ENCODE measurements around the gene ATXN1.

ATXN1 gene

DNA sequence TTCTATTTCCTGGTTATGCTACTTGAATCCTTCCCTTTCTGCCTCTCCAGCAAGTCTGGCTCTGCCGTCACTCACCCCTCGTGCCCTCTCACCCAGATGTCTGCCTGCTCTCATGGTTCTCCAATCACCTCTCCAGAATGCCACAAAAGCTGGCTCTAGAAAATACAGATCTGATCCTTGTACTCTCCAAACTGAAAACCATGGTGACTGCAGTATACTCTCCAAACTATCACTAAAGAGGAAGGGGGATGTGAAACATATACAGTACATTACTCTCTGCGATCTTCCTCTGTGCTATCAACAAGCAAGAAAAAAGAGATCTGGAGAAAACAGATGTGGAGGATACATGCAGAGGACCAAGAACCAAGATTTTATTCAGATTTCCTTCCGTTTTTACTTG is 91.1 kb downstream of the ATXN1 start:
- no peak for DNase-seq

DNA sequence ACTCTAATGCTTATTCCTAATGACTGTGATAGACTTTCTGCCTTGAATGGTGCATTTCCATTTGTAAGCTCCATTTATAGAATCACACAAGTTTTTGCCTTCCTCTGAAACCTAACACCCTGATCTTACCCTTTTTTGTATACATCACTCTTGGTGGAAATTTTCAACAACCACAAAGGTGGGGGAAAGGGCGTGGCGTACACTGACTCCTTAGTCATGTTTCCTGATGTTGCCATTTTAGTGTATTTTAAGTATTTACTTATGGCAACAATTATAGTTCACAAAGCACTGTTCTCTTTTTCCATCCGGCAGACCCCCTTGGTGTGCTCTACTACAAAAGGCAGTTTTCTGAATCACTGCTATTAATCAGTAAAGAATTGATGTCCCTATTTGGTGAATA is 92.0 kb downstream of the ATXN1 start:
- DNase-seq = no peak

- DNase-seq = no peak
These were observed 93.8 kb downstream of the ATXN1 start for GRCh38 chr6:16667509-16667908.

DNA sequence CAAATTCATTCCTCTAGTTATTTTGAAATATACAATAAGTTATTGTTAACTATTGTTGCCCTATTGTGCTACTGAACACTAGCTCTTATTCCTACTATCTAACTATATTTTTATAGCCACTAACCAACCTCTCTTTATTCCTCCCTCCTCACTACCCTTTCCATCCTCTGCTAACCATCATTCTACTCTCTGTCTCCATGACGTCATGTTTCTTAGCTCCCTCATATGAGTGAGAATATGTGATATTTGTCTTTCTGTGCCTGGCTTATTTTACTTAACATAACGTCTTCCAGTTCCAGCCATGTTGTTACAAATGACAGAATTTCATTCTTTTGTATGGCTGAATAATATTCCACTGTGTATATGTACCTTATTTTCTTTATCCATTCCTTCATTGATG is 95.3 kb downstream of the ATXN1 start:
- no peak for DNase-seq

DNA sequence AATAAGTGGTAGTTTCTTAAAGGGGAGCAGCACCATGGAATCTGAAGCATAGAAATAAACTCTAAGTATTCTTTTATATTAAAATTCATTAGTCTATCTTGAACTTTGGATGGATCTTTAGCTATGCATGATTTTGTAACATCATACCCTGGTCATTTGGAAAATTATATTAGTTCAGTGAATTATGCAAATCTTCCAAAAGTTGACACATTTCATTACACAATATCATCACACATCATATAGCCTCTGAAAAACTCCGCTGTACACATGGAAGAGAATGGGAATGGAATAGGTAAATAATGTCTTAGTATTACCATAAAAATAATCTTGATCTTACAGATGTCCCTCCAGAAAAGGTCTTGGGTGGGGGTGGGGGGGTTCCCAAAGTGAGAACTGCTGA is 96.1 kb downstream of the ATXN1 start:
- no peak for DNase-seq

- no peak for DNase-seq
These were observed 97.4 kb downstream of the ATXN1 start for GRCh38 chr6:16663901-16664300.

- no peak for DNase-seq
These were observed 101.1 kb downstream of the ATXN1 start for GRCh38 chr6:16660157-16660497.

GRCh38 chr6:16659466-16660156 is 101.6 kb downstream of the ATXN1 start:
- DNase-seq = no peak

GRCh38 chr6:16658348-16659034 is 102.8 kb downstream of the ATXN1 start:
- no peak for DNase-seq

- DNase-seq = no peak
These were observed 103.5 kb downstream of the ATXN1 start for GRCh38 chr6:16657768-16658167.

GRCh38 chr6:16656451-16656850 is 104.8 kb downstream of the ATXN1 start:
- no peak for DNase-seq

DNA sequence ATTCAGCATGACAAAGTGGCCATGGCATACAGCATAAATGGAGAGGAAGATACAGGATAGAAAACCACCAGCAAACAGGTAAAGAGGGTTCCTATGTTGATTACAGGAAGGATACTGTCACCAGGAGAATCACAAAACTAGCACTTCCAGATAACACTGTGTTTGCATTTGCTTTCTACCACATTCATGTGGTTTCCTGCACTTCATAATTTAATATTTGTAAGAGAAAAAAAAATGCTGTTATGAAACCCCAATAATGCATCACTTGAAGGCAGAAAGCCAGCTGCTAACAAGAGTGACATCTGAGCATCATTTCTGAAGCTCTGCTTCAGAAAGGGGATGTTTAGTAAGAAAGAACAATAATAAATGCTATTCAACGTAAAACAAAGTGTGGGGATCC is 106.6 kb downstream of the ATXN1 start:
- DNase-seq = no peak

GRCh38 chr6:16653226-16653625 is 108.0 kb downstream of the ATXN1 start:
- no peak for DNase-seq

DNA sequence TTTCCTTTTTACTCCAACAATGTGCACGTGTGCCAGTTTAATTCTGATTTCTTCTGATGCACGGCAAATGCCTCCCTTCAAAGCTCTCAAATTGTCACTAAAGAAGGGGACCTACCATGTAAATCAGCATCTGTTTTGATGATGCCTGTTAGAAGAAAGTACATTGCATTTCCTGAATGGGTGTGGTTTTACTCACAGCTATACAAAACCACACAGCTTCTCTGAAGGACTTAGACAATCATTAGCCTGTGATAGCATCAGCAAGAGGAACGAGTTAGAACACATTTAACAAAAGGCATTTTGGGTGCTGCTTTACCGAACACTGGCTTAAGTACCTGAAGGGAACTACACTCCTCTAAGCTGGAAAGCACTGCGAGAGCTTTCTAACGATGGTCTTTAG is 109.4 kb downstream of the ATXN1 start:
- DNase-seq = no peak

- DNase-seq = no peak
These were observed 111.4 kb downstream of the ATXN1 start for GRCh38 chr6:16649890-16650289.

DNA sequence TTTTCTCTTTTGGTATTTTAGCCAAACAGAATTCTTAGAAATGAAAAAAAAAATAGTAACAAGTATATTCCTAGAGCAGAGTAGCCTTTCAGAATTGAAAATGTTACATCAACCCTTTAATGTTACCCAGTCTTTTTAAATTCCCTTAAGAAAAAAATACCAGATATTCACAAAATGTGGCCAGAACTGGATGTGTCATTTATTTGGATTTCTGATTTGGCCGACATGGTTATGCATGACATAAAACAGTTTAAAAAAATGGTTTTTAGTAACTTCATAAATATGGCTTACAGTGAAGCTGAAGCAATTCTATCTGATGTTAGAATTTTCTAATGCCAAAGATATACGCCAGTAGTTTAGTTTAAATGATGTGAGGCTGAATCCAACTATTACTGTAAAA is 112.0 kb downstream of the ATXN1 start:
- DNase-seq = no peak

GRCh38 chr6:16648003-16648402 is 113.3 kb downstream of the ATXN1 start:
- no peak for DNase-seq

- DNase-seq = no peak
These were observed 113.8 kb downstream of the ATXN1 start for GRCh38 chr6:16647422-16647821.

DNA sequence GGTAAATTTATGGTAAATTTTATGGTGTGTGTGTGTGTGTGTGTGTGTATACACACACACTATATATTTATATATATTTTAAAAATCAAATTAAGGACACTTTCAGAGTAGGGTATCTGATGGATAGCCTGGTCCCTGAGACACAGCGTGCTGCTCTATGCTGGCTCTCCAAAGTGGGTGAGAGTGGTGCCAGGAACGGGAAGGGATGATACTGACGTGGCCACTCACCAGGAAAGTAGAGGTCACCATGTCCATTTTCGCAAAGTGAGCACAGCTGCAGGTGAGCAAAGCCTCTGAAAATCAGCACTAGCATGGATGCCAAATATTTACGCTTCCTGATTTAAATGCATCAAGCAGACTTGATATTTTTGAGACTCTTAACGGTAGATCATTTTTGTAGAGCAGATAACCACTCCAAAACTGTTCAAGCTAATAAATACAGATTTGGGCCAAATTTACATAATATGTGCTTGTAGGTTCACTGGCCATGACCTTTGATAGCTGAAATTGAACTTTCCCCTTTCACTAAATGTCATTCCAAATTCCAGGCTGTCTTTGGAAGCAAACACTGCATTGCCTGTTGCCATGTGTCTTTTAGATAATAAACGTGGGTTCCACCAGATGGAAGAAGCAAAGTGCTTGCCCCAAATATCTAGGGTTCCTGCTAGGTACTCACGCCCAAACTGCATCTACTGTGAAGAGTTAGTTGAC is 116.6 kb downstream of the ATXN1 start:
- no peak for DNase-seq

GRCh38 chr6:16639684-16640480 is 121.4 kb downstream of the ATXN1 start:
- no peak for DNase-seq

DNA sequence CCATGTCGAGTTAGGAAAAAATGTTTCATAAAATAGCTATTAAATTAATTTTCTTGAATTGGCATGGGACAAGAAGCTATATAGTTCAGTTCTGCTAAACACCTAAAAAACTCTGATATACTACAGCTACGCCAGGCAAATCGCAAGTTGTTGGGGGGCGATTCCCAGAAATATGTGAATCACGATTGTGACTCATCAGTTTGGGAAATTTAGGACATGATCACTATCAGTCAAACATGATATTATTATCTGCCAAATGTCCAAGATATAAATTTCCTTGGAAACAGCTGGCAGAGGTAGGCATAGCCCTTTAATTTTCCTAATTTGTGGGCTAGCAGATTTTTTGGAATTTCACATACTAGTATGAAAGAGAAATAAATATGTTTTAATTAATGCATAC is 123.6 kb downstream of the ATXN1 start:
- DNase-seq = no peak

GRCh38 chr6:16635810-16636602 is 125.3 kb downstream of the ATXN1 start:
- DNase-seq = no peak
